SKM-1 treated with dmso at 0.1 percent for 144 hours (cell line): ENCODE measurements around the gene SMG9.

Experiments used
- DNase-seq: peaks from one replicate; lab custom pipeline; 2025; ENCODE audit not compliant: unreplicated experiment; lab: John Stamatoyannopoulos, UW

The SMG9 gene

DNA sequence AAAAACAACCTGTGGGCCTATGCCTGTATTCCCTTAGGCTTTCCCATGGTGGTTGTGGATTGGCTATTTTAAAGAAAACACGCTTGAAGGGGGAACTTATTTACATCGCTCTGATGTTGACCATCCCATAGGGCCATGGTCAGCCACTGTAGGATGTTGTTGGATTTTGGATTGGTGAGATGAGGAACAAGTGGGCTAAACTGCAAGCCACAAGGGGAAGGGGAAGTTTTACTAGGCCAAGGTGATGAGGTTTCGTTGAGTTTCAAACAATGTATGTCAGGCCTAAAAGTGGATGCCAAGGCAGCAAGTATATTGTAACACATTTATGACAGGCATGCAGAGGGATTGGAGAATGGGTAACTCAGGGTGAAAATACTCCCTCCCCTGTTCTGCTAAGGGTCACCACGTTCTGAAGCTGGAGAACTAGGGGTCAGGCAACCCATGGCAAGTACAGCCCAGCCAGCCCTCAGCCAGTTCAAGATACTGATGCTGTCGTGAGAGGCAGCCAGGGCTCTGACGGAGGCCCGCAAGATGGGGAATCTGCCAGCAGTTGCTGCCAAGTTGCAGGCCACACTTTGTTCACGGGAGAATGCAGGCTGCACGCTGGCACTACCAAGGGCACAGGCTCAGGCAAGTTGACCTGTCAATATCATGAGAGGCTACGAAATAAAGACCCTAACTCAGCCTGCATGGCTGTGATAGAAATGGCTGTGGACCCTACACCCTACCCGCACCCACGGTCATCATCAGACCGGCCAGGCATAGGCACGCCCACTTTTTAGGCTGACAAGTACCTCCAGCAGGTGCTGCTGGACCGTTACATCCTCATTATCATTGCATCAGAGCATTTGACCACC, 27.8 kb downstream of the SMG9 start:
- DNase-seq = no peak

DNA sequence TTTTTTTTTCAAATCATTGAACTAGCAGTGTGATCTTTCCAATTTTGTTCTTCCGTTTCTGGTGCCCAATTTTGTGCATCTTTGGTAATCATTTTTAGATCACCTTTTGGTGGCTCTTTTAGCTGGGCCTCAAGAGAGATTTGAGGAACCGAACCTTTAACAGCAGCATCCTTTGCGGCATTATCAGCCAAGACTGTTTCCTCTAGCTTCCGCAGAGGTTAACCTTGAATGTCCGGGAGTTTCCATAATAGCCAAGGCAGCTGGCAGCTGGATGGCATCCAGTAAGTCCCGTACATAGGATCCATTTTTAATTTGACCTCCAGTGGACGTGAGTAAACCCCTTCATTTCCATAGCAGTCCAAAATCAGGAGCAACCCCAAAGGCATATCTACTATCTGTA, 29.3 kb downstream of the SMG9 start:
- DNase-seq = no peak

DNA sequence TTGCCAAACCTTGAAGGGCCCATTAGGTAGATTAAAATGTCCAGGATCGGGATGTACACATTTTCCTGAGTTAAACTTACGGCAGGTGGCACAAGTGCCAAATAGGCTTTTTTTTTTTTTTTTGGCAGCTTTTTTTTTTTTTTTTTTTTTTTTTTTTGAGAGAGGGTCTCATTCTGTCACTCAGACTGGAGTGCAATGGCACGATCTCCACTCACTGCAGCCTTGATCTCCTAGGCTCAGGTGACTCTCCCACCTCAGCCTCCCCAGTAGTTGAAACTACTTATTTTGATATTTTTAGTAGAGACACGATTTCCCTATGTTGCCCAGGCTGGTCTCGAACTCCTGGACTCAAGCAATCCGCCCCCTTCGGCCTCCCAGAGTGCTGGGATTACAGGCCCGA, 29.9 kb downstream of the SMG9 start:
- no peak for DNase-seq

DNA sequence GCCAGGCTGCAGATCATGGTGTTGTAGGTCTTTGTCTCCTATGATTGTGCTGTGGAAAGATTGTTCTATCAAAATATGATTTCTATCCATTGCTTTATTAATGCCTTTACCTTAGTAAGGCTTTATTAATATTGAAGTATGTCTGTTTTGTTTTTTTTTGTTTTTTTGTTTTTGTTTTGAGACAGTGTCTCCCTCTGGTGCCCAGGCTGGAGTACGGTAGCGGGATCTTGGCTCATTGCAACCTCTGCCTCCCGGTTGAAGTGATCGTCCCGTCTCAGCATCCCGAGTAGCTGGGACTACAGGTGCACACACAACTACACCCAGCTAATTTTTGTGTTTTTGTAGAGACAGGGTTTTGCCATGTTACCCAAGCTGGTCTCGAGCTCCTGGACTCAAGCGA, 31.2 kb downstream of the SMG9 start:
- no peak for DNase-seq

DNA sequence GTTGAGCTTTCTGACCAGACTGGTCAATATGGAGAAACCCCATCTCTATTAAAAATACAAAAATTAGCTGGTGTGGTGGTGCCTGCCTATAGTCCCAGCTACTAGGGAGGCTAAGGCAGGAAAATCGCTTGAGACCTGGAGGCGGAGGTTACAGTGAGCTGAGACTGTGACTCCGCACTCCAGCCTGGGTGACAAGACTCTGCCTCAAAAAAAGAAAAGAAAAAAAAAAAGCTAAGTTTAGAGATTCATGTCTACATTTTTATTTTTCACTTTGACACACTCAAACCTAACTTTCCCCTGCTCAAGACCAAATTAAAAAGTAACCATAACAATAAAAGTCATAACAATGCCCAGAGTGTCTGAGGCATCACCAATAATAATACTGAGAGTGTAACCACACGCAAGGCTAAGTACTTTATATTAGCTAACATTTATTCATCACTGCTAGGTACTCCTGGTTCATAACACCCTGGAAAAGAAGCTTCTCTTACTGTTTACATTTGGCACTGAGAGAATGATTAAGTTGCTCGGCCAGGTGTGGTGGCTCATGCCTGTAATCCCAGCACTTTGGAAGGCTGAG, 33.2 kb downstream of the SMG9 start:
- DNase-seq = no peak

DNA sequence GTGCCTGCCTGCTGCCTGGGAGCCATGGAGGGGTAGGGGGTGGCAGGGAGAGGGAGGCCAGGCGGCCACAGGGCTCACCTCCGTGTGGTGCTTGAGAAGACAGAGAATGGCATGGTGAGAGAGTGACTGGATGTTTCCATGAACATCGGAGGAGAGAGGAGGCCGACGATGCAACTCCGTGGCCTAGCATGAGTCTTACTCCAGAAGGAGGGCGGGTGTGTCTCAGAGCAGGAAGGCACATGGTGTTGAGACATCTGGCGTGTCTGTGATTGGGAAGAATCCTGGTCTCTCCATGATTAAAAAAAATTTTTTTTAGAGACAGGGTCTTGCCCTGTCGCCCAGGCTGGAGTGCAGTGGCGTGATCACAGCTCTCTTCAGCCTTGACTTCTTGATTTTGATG, 33.8 kb downstream of the SMG9 start:
- no peak for DNase-seq

DNA sequence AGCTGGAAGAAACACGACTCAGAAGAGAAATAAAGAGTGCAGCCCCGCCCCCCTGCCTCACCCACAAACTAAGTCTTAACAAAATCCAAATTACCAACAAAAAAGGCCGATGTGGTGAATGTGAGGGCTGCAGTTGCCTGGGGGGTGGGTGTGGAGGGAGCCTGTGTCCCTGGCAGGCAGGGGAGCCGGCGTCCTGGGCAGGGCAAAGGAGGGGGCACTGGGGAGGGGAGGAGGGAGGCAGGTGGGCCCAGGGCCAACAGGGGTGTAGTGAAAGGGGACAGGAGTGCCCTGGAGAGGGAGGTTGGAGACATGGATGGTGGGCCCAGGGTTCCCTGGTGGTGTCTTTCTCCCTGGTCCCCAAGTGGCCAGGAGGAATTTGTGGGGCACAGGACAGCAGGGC, 34.8 kb downstream of the SMG9 start:
- no peak for DNase-seq

DNA sequence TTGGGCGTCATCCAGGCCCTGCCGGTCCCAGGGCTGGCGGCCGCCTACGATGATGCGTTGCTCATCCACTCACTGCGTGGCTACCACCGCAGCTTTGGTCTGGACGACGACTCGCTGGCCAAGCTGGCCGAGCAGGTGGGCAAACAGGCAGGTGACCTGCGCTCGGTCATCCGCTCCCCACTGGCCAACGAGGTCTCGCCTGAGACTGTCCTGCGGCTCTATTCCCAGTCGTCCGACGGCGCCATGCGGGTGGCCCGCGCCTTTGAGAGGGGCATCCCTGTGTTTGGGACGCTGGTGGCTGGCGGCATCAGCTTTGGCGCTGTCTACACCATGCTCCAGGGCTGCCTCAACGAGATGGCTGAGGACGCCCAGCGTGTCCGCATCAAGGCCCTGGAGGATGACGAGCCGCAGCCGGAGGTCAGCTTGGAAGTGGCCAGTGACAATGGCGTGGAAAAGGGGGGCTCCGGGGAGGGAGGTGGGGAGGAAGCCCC, 35.3 kb downstream of the SMG9 start:
- no peak for DNase-seq

DNA sequence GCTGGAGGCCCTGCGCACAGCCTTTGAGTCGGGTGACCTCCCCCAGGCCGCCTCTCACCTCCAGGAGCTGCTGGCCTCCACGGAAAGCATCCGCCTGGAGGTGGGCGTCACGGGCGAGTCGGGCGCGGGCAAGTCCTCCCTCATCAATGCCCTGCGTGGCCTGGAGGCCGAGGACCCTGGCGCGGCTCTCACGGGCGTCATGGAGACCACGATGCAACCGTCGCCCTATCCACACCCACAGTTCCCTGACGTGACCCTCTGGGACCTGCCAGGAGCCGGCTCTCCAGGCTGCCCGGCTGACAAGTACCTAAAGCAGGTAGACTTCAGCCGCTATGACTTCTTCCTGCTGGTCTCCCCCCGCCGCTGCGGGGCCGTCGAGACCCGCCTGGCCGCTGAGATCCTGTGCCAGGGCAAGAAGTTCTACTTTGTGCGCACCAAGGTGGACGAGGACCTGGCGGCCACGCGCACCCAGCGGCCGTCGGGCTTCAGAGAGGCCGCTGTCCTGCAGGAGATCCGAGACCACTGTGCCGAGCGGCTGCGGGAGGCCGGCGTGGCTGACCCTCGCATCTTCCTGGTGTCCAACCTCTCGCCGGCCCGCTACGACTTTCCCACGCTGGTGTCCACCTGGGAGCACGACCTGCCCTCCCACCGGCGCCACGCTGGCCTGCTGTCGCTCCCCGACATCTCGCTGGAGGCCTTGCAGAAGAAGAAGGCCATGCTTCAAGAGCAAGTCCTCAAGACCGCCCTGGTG, 36.0 kb downstream of the SMG9 start:
- DNase-seq = no peak

DNA sequence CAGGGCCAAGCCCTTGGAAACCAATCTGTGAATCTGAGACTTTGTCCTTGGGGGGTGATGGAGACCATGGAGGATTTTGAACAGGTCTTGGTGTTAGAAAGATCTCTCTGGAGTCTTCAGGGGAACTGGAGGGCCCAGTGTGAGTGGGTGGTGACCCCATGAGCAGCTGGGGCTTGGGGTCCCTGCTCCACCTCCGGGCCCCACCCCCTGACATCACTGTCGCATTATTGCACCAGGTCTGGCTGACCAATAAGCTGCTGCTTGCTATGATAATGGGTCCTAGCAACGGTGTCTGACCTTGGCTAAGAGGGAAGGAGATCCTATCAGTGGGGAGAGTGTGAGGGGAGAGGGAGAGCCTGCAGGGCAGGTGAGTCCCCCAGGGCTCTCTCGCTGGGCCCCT, 39.0 kb downstream of the SMG9 start, which contains the start of gene IRGC:
TSS of gene IRGC (plus strand) at position 301 of the 400 bp plus-strand sequence. CDS start 2,483 bp downstream, outside the sequence.
- DNase-seq = no peak

DNA sequence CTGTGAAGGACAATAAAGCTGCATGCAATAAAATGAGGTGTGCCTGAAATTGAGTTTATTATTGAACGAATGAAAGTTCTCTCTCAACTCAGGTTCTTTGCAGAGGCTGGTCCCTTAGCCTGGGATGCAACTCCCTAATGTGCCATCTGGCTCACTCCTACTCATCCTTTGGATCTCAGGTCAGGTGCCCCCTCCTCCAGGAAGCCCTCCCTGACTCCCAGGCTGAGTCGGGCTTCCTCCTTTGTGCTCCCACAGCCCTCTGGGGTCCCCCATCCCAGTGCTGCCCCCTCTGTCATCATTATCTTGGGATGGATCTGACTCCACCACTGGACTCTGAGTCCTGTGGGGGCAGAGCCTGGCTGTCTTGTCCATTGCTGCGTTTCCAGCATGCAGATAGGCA, 41.6 kb downstream of the SMG9 start:
- no peak for DNase-seq

DNA sequence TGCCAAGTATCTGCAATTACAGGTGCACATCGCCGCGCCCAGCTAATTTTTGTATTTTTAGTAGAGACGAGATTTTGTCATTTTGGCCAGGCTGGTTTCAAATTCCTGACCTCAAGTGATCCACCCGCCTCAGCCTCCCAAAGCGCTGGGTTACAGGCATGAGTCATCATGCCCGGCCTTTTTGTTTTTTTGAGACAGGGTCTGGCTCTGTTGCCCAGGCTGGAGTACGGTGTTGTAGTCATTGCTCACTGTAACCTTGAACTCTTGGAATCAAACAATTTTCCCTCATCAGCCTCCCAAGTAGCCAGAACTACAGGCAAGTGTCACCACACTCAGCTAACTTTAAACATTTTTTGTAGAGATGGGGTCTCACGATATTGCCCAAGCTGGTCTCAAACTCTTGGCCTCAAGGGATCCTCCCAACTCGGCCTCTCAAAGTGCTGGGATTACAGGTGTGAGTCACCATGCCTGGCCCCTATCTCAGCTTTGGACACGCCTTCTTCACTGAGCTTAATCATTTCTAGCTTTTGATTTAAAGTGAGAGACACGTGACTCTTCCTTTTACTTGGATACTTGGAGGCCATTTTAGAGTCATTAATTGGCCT, 42.9 kb downstream of the SMG9 start:
- no peak for DNase-seq

DNA sequence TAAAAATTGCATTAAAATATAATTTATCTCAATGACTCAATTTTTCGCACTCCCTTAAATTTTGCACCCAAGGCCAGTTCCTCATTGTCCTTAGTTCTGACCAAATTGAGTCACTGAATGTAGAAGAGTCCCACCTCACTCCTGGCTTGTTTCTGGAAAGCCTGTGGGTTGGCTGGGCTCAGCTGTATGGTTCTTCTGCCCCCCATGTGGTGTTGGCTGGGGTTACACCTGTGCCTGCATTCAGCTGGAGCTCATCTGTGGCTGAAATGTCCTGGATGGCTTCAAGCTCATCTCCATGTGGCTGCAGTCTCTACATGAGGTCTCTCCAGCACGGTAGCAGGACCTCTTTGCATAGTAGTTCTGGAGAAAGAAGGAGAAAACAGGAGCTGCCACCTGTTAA, 46.0 kb downstream of the SMG9 start:
- no peak for DNase-seq

DNA sequence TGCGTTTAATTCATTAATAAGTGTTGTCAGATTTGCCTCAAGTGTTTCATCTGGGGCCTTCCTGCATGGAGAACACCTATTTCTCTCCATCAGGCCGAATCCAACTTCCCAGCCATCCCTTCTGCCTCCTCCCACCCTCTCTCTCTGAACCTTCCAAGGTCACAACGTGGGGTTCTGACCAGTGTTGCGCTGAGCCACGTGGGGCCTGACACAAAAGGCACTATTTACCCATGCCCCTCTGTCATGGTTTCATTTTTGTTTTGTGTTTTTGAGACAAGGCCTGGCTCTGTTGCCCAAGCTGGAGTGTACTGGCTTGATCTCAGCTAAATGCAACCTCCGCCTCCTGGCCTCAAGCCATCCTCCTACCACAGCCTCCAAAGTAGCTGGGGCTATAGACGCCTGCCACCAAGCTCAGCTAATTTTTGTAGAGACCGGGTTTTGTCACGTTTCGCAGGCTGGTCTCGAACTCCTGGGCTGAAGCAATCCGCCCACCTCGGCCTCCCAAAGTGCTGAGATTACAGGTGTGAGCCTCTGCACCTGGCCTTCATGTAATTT, 47.5 kb downstream of the SMG9 start:
- DNase-seq = no peak

DNA sequence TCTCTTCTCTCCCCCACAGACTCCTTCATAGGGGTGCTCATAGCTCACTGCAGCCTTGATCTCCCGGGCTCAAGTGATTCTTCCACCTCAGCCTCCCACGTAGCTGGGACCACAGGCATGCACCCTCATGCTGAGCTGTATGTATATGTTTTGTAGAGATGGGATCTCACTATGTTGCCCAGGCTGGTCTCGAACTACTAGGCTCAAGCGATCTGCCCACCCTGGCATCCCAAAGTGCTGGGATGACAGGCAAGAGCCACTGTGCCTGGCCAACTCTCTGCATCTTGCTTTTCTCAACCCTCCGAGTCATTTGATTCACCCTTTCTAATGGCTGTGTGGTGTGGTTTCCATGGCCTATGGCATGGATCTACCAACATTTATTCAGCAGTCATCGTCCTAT, 49.0 kb downstream of the SMG9 start:
- DNase-seq = no peak

DNA sequence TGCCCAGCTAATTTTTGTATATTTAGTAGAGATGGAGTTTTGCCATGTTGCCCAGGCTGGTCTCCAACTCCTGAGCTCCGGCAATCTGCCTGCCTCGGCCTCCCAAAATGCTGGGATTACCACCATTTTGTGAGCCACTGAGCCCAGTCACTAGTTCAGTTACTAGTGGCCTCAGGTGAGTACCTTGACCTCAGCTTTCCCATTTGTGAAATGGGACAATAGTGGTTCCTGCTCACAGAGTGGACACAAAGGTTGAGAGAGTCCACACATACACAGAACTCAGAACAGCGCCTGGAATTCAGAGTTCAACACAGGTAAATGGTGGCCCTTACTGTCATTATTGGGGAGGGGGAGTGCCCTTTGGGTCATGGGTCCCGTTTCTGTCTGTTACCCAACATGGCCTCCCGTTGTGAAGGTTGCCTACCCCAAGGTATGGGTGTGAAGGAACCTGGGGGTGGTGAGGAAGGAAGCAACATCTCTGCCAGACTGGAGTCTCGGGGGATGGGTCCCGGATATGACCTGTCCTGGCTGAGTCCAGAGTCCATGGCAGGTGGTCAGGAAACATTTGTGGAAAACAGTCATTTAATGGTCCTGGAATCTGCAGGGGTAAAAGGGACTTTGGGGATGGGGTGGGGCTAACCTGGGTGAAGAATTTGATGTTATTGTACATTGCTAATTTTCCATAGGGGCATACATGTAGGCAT, 50.6 kb downstream of the SMG9 start:
- DNase-seq = no peak

DNA sequence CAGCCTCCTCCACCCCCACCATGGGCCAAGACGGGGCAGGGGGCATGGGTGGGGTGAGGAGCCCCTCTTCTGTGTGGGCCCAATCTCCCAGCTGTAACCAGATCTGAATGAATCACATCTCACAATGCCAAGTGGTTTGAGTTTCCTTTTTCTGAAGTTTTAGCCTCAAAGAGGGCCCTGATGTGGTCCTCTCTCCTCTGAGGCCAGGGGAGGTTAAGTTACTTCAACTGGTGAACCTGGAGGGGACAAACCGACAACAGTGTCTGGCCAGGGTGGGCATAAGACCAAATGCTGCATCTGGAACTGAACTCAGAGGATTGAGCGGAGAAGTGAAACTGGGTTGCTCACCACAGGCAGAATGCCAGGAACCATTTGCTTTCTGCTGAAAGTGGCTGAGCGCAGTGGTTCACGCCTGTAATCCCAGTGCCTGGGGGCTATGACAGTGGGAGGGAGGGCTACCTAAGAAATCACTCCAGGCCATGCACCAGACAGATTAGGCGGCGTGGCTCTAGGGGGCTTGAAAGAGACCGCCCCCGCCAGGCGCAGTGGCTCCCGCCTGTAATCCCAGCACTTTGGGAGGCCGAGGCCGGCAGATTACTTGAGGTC, 54.3 kb downstream of the SMG9 start:
- DNase-seq = no peak

DNA sequence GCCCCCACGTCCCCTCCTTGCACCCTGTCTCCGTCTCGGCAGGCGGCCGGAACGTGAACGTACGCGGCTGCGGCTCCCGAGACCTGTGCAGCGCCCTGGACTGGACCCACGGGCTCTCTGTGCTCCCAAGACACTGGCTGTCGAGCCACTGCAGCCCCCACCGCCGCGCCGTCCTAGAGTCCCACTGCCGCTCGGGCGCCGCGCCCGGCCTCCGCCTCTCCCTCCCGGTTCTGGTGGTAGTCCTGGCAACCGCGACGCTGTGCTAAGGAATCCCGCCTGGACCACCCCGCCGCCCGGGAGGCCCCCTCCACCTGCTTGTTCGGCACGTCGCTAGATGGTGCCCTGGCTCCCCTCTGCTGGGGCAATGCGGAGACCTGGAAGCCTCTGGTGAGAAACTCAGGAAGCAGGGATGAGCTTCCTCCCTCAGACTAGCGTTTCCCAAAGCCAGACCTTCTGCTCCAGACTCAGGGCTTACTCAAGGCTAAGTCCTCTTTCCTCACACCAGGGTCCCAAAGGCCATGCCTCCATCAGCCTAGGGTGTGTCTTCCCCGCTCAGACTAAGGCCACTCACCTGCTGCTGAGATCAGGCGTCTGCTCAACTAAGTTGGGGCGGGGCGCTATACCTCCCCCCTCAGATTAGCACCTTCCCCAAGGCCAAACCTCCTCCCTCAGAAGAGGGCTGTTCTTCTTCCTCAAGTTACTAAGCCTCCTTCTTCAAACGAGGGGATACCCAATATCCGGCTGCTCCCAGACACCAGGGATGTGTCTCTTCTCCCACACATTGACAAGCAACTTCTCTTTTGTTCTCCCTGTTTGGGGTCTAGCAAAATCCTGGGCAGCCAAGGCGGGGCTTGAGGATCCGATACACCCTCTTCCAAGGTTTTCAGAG, 55.0 kb downstream of the SMG9 start:
- DNase-seq = no peak

DNA sequence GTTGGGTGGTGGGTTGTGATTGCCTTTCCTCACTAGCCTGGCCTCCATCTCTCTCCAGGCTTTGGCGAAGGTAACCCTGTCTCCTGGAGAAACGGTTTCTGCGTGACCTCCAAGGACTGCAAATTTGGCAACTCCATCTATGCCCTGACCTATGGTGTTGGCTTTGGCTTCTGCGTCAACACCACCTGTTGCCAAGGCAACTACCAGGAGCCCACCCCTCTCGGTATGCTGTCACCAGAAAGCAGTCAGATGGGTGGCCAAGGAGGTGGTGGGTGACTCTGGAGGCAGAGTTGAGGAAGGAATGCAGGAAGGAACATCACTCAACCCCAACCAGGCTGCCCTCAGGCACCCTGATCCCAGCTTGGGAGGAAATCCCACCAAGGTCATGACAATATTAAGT, 57.5 kb downstream of the SMG9 start:
- DNase-seq = no peak
